ENCODE measurements around the gene SNX20. TPM values are rescaled to one million over a fixed set of nuclear protein-coding genes. Genes with fewer than 3 reads are reported as not detected.

The SNX20 gene, protein sequence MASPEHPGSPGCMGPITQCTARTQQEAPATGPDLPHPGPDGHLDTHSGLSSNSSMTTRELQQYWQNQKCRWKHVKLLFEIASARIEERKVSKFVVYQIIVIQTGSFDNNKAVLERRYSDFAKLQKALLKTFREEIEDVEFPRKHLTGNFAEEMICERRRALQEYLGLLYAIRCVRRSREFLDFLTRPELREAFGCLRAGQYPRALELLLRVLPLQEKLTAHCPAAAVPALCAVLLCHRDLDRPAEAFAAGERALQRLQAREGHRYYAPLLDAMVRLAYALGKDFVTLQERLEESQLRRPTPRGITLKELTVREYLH
- total RNA-seq = 10 to 100 TPM; 94.7 to 97.7 TPM

DNA sequence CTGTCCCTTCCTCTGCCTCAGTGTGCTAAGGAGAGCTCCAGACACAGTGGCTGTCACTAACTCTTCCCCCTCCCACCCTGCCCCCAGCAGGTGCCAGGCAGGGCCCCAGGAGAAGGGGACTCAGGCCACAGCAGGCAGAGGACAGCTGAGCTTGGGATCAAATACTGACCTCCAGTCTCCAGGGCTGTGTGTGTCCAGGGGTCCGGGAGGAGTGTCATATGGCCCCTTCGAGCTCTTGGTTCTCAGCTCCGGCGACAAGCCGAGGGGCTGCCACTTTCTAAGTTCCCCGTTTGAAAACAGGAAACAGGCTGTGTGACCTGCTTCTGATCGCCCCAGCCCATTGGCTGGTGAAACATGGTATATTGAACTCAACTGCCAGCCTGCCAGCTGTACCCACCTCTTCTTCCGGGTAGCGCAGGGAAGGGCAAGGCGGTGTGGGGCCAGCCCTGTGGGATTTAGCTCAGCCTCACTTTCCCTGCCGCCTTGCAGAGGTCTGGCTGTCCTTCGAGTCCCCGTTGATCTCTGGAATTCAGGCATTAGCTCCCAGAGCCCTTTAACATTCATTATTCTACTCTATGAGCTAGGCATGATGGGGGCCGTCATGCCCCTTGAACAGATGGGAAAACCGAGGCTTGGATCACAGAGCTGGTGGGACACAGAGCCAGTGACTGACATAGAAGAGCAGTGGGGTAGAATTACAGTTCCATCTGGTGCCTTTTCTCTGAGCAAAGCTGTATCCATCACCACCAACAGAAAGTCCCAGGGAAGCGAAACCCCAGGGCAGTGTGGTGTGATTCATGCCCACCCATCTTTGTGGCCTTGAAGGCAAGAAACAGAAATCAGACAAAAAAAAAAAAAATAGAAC, at the start of gene SNX20:
SNX20 (minus strand) TSS at position 292 of the 865 bp plus-strand sequence. CDS start 3,786 bp downstream, outside the sequence.
- Mint-ChIP-seq H3K36me3 (ENCODE audit: low read depth) (peaks cover 42% of the 10 kb centered on the region), H3K27ac (peak within 1 kb of the TSS; percentile 86)

DNA sequence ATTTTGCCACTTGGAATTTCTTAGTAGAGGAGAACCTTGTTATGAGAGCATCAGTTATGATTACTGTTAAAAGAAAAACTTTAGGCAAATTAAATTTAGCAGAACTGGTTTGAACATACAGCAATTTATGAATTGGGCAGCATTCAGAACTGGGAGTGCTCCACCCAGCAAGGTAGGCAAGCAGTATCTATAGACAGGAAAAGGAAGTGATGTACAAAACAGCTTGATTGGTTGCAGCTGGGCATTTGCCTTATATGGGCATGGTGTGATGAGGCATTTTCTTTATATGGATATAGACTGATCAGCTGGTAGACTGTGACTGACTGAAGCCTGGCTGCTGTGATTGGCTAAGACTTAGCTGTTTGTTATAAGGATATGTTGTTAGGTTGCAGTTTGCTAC, 43.2 kb upstream of the SNX20 start:
- Mint-ChIP-seq H3K4me3 (no peak overlapping the region), H3K9me3 (peaks cover 15% of the 10 kb centered on the region), H3K36me3 (ENCODE audit: low read depth) (peaks cover 75% of the 10 kb centered on the region), H3K27me3 (no peaks in the 10 kb centered on the region), H3K4me1 (peaks cover 15% of the 10 kb centered on the region), H3K27ac (no peak overlapping the region)
- CTCF ChIA-PET = interaction anchor here (0.9 to 1.5 kb wide), 3 partner anchors 46 to 82 kb away, joined by 3 to 5 read pairs (median 3); no protein-coding TSS in a partner anchor
- POLR2A ChIA-PET = interaction anchor here (1.8 kb wide), 1 partner anchor 17 kb away, joined by 5 read pairs; the partner anchor contains the start of gene CYLD
- DNase-seq = no peak

More for the DNA sequence above, at the start of gene SNX20:
- Mint-ChIP-seq H3K27me3 (no peaks in the 10 kb centered on the region), H3K4me3 (peak within 1 kb of the TSS; percentile 91), H3K9me3 (no peaks in the 10 kb centered on the region), H3K4me1 (peaks cover 91% of the 10 kb centered on the region)
- DNase-seq = peak; percentile 78
- POLR2A ChIA-PET = interaction anchor here (0.6 to 11.4 kb wide), 18 partner anchors 9 to 529 kb away, joined by 3 to 164 read pairs (median 4); partner anchors contain the start of gene CYLD
- CTCF ChIA-PET = interaction anchor here (0.8 to 14.5 kb wide), 9 partner anchors 13 to 407 kb away, joined by 3 to 266 read pairs (median 7); partner anchors contain the start of gene CYLD

DNA sequence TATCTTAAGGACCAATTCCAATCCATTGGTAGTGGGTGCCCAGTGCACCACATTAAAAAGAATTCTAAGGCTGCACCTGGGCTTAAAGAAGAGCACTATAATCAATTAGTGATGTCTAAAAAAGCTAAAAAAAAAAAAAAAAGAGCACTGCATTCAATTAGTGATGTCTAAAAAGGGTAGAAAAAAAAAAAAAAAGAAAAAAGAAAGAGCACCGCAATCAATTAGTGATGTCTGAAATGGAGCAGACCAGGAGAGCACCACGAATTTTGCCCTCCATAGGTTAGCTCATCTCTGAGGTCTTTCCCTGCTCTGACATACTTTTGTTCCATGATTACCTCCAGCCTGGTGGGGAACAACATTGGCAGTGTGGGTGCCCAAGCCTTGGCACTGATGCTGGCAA, 41.8 kb upstream of the SNX20 start:
- Mint-ChIP-seq H3K36me3 (ENCODE audit: low read depth) (peaks cover 73% of the 10 kb centered on the region), H3K4me1 (peaks cover 18% of the 10 kb centered on the region), H3K27me3 (no peaks in the 10 kb centered on the region), H3K4me3 (no peak overlapping the region), H3K27ac (no peak overlapping the region), H3K9me3 (peaks cover 15% of the 10 kb centered on the region)
- ChIA-PET CTCF (no interaction called here), POLR2A (no interaction called here)
- no peak for DNase-seq

DNA sequence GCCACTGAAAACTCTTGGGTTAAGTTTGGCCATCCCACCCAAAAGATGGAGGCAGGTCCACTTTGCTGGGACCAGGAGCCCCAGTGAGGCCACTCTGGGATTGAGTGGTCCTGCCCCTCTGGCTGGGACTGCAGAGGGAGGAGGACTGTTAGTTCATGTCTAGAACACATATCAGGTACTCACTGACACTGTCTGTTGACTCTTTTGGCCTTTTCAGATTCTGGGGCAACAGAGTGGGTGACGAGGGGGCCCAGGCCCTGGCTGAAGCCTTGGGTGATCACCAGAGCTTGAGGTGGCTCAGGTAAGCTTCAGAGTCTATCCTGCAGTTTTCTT, 41.3 kb upstream of the SNX20 start:
- CTCF ChIA-PET = no interaction called here
- no peak overlapping the region for H3K4me3 Mint-ChIP-seq
- H3K27ac Mint-ChIP-seq = no peak overlapping the region

DNA sequence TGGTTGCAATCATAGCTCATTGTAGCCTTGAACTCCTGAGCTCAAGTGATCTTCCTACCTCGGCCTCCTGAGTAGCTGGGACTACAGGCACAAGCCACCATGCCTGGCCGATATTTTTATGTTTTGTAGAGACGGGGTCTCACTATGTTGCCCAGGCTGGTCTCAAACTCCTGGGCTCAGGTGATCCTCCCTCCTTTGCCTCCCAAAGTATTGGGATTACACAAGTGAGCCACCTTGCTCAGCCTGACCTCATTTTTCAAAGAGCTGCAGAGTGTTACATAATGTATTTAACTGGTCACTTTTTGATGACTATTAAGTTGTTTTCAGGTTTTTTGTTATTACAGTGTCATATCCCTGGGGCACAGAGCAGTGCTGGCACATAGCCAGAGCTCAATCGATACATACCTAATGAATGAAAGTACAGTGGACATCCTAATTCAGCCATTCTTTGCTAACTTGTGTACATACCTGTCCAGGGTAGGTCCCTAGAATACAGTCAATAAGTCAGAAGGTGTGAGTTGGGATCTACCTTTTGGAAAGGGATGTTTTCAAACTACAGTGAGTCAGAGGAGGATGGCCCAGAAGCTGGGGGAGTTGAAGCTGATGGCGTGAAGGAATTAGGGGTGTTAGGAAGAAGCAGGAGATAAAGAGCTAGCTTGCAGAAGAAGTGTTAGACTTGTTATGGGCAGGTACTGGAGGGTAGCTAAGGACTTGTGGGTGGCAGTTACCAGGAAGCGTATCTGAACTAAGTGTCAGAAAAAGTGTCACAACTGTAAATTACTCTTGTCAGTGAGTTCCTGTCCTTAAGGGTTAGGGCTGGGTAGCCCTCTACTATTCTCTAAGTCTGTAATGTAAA, 40.7 kb upstream of the SNX20 start:
- peaks cover 22% of the 10 kb centered on the region for H3K4me1 Mint-ChIP-seq
- peaks cover 15% of the 10 kb centered on the region for H3K9me3 Mint-ChIP-seq
- no peaks in the 10 kb centered on the region for H3K27me3 Mint-ChIP-seq
- ChIA-PET CTCF (interaction anchor here (2.0 to 2.2 kb wide), 2 partner anchors 10 to 55 kb away, joined by 4 to 7 read pairs; no protein-coding TSS in a partner anchor), POLR2A (interaction anchor here (1.2 to 1.6 kb wide), 2 partner anchors 12 to 20 kb away, joined by 3 to 7 read pairs; partner anchors contain the start of gene CYLD)
- H3K36me3 Mint-ChIP-seq (ENCODE audit: low read depth) = peaks cover 73% of the 10 kb centered on the region
- H3K27ac Mint-ChIP-seq = no peak overlapping the region
- DNase-seq = no peak
- no peak overlapping the region for H3K4me3 Mint-ChIP-seq

More for the DNA sequence above, 41.3 kb upstream of the SNX20 start:
- H3K27me3 Mint-ChIP-seq = no peaks in the 10 kb centered on the region
- DNase-seq = no peak
- peaks cover 15% of the 10 kb centered on the region for H3K9me3 Mint-ChIP-seq
- peaks cover 22% of the 10 kb centered on the region for H3K4me1 Mint-ChIP-seq
- POLR2A ChIA-PET = interaction anchor here (1.2 kb wide), 1 partner anchor 13 kb away, joined by 3 read pairs; no protein-coding TSS in a partner anchor
- H3K36me3 Mint-ChIP-seq (ENCODE audit: low read depth) = peaks cover 72% of the 10 kb centered on the region

DNA sequence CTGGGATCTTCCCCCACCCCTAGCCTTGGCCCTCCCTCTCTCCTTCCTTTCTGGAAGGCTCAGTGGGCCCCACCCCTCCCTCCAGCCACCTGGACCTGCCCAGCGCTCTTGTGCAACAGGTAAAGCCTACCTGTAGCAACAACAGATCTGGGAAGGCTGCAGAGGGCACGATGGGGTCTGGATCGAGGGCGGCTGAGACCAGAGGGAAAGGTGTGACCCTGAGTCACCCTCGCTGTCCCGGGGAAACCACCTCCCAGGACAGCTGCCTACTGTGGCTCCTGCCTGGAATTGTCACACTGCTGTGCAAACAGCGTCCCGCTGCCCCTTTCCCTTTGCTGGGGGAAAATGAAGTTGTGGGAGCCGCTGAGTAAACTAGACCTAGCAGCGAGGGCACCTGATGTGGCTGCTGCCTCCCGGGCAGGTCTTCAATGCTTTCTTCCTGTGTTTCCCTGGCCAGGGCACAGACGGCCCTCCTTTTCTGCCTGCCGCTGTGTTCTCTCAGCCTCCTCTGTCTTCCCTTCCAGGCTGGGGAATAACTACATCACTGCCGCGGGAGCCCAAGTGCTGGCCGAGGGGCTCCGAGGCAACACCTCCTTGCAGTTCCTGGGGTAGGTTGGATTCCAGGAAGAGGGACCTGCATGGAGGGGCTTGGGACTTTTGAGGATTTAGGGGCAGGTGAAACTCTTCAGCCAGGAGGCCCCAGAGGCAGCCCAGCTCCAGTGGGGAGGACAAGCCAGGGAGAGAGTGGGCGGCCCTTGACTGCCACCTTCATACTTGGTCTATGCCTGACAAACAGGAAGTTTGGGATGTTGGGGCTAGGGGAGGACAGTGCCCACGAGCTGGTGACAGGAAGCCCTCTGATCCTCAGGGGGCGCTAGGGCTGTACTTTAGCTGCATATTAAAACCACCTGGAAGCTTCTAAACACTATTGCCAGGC, 38.6 kb upstream of the SNX20 start:
- no peak for DNase-seq
- Mint-ChIP-seq H3K9me3 (peaks cover 15% of the 10 kb centered on the region), H3K36me3 (ENCODE audit: low read depth) (peaks cover 72% of the 10 kb centered on the region), H3K4me1 (peaks cover 22% of the 10 kb centered on the region), H3K4me3 (no peak overlapping the region), H3K27me3 (no peaks in the 10 kb centered on the region), H3K27ac (no peak overlapping the region)
- POLR2A ChIA-PET = interaction anchor here (1.1 to 1.6 kb wide), 2 partner anchors 9 to 22 kb away, joined by 3 to 7 read pairs; partner anchors contain the start of gene CYLD
- CTCF ChIA-PET = interaction anchor here (0.5 to 2.2 kb wide), 7 partner anchors 10 to 305 kb away, joined by 3 to 7 read pairs (median 4); partner anchors contain the start of gene CYLD

DNA sequence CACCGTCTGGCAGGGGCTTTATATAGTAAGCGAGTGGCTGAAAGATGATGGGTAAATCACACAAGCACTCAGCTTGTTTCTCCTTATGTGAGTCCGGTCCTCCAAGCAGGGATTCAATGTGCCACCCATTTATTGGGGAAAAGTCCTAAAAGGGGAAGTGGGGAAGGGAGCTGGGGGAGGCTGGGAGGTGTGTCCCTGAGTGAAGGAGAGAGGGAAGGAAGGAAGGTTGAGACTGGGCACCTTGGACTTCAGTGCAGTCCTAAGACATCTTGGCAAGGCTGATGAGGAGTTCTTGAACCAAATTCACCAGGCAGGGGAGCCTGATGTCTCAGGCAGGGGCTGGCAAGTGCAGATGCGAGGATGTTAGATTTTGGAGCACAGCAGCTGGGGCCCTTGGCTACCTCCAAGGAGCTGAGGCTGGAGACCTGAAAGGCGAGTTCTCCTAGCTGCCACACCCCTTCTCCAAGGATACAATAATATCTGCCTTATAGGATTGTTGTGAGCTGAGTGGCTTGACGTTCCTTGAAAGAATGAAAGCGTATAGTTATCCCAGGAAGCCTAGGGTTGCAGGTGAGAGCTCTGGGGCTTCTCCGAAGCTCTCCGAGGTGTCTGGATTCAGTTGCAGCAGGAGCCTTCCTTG, 37.8 kb upstream of the SNX20 start:
- Mint-ChIP-seq H3K27me3 (no peaks in the 10 kb centered on the region), H3K27ac (no peak overlapping the region), H3K4me3 (no peak overlapping the region), H3K36me3 (ENCODE audit: low read depth) (peaks cover 71% of the 10 kb centered on the region), H3K4me1 (peaks cover 18% of the 10 kb centered on the region), H3K9me3 (peaks cover 8% of the 10 kb centered on the region)
- CTCF ChIA-PET = interaction anchor here (1.2 kb wide), 1 partner anchor 23 kb away, joined by 4 read pairs; the partner anchor contains the start of gene CYLD
- DNase-seq = no peak
- POLR2A ChIA-PET = no interaction called here

DNA sequence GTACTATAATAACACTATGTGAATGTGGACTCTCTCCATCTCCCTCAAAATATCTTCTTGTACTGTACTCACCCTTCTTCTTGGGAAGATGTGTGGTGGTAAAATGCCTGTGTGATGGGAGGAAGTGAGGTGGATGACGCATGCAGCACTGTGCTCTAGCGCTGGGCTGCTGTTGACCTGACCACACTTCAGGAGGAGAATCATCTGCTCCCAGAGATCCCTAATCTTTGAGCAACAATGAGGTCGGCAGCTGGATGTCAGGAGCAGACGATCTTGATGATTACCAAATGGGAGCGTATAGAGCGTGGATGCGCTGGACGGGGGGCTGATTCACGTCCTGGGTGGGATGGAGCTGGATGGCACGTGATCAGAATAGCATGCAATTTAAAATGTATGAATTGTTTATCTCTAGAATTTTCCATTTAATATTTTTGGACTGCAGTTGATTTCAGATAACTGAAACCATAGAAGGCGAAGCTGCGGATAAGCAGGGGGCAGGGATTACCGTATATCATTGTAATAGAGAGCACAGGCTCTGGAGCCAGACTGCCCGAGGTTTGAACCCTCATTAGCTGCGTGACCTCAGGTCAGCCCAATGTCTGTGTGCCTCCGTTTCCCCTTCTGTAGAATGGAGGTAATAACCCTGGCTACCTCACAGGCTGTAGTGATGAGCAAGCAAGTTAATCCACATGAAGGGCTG, 37.1 kb upstream of the SNX20 start:
- Mint-ChIP-seq H3K27me3 (no peaks in the 10 kb centered on the region), H3K9me3 (peaks cover 3% of the 10 kb centered on the region), H3K4me1 (peaks cover 16% of the 10 kb centered on the region), H3K36me3 (ENCODE audit: low read depth) (peaks cover 67% of the 10 kb centered on the region), H3K27ac (no peak overlapping the region), H3K4me3 (no peak overlapping the region)
- ChIA-PET POLR2A (interaction anchor here (0.8 to 1.0 kb wide), 2 partner anchors 13 to 52 kb away, joined by 3 read pairs; no protein-coding TSS in a partner anchor), CTCF (no interaction called here)
- no peak for DNase-seq

DNA sequence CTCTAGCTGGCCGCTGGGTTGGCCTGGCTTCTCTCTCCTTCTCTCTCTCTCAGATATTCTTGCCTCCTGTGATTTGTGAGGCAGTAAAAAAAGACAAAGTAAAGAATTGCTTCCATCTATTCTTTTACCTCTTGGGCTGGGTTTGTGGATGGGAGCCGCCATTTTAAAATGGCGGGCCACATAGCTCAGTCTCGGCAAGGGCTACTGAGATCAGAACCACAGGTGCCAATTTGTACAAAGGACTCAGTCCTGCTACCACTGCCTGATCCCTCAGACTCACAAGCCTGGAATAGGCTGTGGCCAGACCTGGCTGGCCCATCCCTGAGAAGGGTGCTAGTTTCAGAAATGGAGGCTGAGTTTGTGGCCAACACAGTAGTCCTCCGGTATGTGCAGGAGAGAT, 36.4 kb upstream of the SNX20 start:
- Mint-ChIP-seq H3K4me1 (peaks cover 18% of the 10 kb centered on the region), H3K9me3 (peaks cover 1% of the 10 kb centered on the region), H3K4me3 (no peak overlapping the region), H3K36me3 (ENCODE audit: low read depth) (peaks cover 62% of the 10 kb centered on the region), H3K27ac (no peak overlapping the region), H3K27me3 (no peaks in the 10 kb centered on the region)
- ChIA-PET CTCF (interaction anchor here (1.8 kb wide), 1 partner anchor 89 kb away, joined by 5 read pairs; no protein-coding TSS in a partner anchor), POLR2A (interaction anchor here (0.8 to 1.0 kb wide), 2 partner anchors 14 to 51 kb away, joined by 3 read pairs; no protein-coding TSS in a partner anchor)
- DNase-seq = no peak

DNA sequence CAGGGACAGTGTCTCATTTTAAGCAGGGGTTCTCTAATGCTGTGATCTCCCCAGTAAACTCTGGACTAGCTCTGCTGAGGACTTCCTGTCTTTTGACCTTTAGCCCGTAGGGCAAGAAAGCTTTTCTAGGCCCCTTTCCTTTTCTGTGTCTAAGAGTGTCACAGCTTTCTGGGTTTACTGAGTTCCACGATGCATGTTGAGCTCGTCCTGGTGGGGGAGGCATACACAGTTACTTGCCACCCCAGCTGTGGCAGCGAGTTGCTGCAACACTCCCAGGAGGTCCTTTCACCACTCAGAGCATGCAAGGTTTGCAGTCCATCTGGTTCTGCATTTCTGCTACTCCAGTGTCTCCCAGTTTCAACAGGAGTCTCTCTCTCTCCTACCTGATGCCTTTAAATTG, 36.0 kb upstream of the SNX20 start:
- Mint-ChIP-seq H3K4me1 (peaks cover 19% of the 10 kb centered on the region), H3K4me3 (no peak overlapping the region), H3K36me3 (ENCODE audit: low read depth) (peaks cover 62% of the 10 kb centered on the region), H3K9me3 (no peaks in the 10 kb centered on the region), H3K27ac (no peak overlapping the region), H3K27me3 (no peaks in the 10 kb centered on the region)
- ChIA-PET CTCF (interaction anchor here (1.8 kb wide), 1 partner anchor 89 kb away, joined by 5 read pairs; no protein-coding TSS in a partner anchor), POLR2A (interaction anchor here (1.0 to 1.5 kb wide), 2 partner anchors 14 to 51 kb away, joined by 3 to 6 read pairs; no protein-coding TSS in a partner anchor)
- DNase-seq = no peak

Measured in activated CD4-positive, alpha-beta memory T cell treated with anti-CD3 and anti-CD28 coated beads, Interleukin-2, amount 10 ng/mL, durations not matched to agents 7 days and 5 days (primary cell).